PC-3 (cell line): Measurements from ENCODE around the gene TCL1B. TPM values are rescaled to one million over a fixed set of nuclear protein-coding genes. Genes with fewer than 3 reads are reported as not detected.

Source experiments
- ATAC-seq: fragments of 200-7000 bp; cut with Tn5 transposase; 2 replicates; pipeline ENCODE4 v1.9.1; 2020; ENCODE audit warnings: mild to moderate bottlenecking, moderate library complexity
- BruUV-seq: library from RNA; stranded (reverse); fragments of 400-500 nt; replicated peaks from 2 replicates; lab custom pipeline; 2021; lab: Mats Ljungman, UMichigan
- CTCF ChIA-PET: fragments of 300-600 bp; sonication (Branson Sonifier 250); formaldehyde crosslinking; loops from one replicate; lab custom pipeline; 2022; ENCODE audit warnings: antibody characterized with exemption; lab: Charles Lee
- POLR2A ChIA-PET: fragments of 300-600 bp; sonication (Branson Sonifier 250); formaldehyde crosslinking; loops from one replicate; lab custom pipeline; 2022; ENCODE audit warnings: antibody characterized with exemption; ENCODE audit not compliant: unreplicated experiment; lab: Charles Lee
- DNase-seq: peaks from one replicate; pipeline ENCODE4 v3.0.0-alpha.2; 2015
- H2AFZ ChIP-seq: fragments of 300-600 bp; sonication (generic); 2 replicates; pipeline ENCODE4 v1.6.0; 2016; ENCODE audit warnings: antibody characterized with exemption, low read length
- H3F3A ChIP-seq: fragments of 300-600 bp; sonication (generic); one replicate; pipeline ENCODE4 v1.6.0; 2017; ENCODE audit warnings: antibody characterized with exemption, low read length, control low read depth, mild to moderate bottlenecking; ENCODE audit not compliant: unreplicated experiment
- H3K27ac ChIP-seq: fragments of 300-600 bp; sonication (generic); 2 replicates; pipeline ENCODE4 v1.5.1; 2016; ENCODE audit warnings: mild to moderate bottlenecking, low read length
- H3K27me3 ChIP-seq: fragments of 300-600 bp; sonication (generic); 2 replicates; pipeline ENCODE4 v1.6.1; 2016; ENCODE audit warnings: low read length, mixed read lengths
- H3K36me3 ChIP-seq: fragments of 300-600 bp; sonication (generic); 2 replicates; pipeline ENCODE4 v1.6.1; 2016; ENCODE audit warnings: low read depth, mixed run types, low read length, mixed read lengths
- H3K4me1 ChIP-seq: fragments of 300-600 bp; sonication (generic); 2 replicates; pipeline ENCODE4 v1.5.1; 2016; ENCODE audit warnings: low read length; ENCODE audit not compliant: insufficient read depth
- H3K4me2 ChIP-seq: fragments of 300-600 bp; sonication (generic); 2 replicates; pipeline ENCODE4 v1.6.0; 2016; ENCODE audit warnings: low read length
- H3K4me3 ChIP-seq: fragments of 300-600 bp; sonication (generic); 2 replicates; pipeline ENCODE4 v1.5.1; 2016; ENCODE audit warnings: mild to moderate bottlenecking, low read length, mixed read lengths
- H3K79me2 ChIP-seq: fragments of 300-600 bp; sonication (generic); 2 replicates; pipeline ENCODE4 v1.6.1; 2017; ENCODE audit warnings: low read length, mixed read lengths
- H3K9ac ChIP-seq: fragments of 300-600 bp; sonication (generic); 2 replicates; pipeline ENCODE4 v1.6.0; 2016; ENCODE audit warnings: mild to moderate bottlenecking, low read length
- H3K9me2 ChIP-seq: fragments of 300-600 bp; sonication (generic); replicated peaks from 2 replicates; pipeline ENCODE4 v1.6.1; 2016; ENCODE audit warnings: mixed run types, low read length, mixed read lengths
- H3K9me3 ChIP-seq: fragments of 300-600 bp; sonication (generic); 2 replicates; pipeline ENCODE4 v1.6.1; 2016; ENCODE audit warnings: low read length, mixed read lengths
- H4K20me1 ChIP-seq: fragments of 300-600 bp; sonication (generic); 2 replicates; pipeline ENCODE4 v1.6.1; 2016; ENCODE audit warnings: low read length, mixed read lengths
- EZH2 ChIP-seq: fragments of 300-600 bp; sonication (generic); IDR thresholded peaks from one replicate; pipeline ENCODE4 v1.6.1; 2017; ENCODE audit warnings: antibody characterized with exemption, mild to moderate bottlenecking, low read length; ENCODE audit not compliant: unreplicated experiment
- EZH2phosphoT487 ChIP-seq: fragments of 300-600 bp; sonication (generic); IDR thresholded peaks from 2 replicates; pipeline ENCODE4 v1.6.1; 2018; ENCODE audit warnings: mild to moderate bottlenecking, antibody characterized with exemption, low read length, borderline replicate concordance
- intact Hi-C: fragments of 100-400 bp; cut with micrococcal nuclease; formaldehyde crosslinking; loops from 2 replicates; pipeline ENCODE4 v1.9.0; 2023
- total RNA-seq: library from RNA; depleted of rRNA; stranded (reverse); fragments of >200 nt; gene quantifications from 2 replicates; pipeline ENCODE4 v1.2.3, GENCODE V29; 2014
- TF ChIP-seq, protein P1 (sequence below): fragments of 300-600 bp; sonication (generic); conservative IDR thresholded peaks from 2 replicates; pipeline ENCODE4 v1.5.1; 2017; ENCODE audit warnings: antibody characterized with exemption, low read depth, mild to moderate bottlenecking, low read length

The TCL1B gene
- total RNA-seq, 1 experiment from 2014 or later: not detected

DNA sequence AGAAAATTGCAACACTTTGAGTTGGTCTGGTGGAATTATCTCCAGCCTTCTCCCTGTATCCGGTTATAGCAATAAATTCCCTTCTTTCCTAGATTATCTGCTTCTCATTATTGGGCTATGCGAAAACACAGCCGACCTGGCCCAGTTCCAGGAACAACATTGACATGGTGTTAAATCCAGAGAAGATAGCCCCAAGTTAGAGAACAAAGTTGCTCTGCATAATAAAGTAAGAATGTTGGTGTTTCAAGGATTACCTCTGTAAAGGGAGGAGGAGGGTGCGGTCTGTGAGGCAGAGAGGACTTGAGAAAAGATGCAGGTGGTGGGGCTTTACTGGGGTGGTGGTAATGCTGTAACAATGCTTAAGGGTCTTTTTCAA lies 15.6 kb downstream of the TCL1B start:
- intact Hi-C loops: no loop called here
- no TSS peak for BruUV-seq
- no peak for ATAC-seq
- TF ChIP-seq, protein P1, sequence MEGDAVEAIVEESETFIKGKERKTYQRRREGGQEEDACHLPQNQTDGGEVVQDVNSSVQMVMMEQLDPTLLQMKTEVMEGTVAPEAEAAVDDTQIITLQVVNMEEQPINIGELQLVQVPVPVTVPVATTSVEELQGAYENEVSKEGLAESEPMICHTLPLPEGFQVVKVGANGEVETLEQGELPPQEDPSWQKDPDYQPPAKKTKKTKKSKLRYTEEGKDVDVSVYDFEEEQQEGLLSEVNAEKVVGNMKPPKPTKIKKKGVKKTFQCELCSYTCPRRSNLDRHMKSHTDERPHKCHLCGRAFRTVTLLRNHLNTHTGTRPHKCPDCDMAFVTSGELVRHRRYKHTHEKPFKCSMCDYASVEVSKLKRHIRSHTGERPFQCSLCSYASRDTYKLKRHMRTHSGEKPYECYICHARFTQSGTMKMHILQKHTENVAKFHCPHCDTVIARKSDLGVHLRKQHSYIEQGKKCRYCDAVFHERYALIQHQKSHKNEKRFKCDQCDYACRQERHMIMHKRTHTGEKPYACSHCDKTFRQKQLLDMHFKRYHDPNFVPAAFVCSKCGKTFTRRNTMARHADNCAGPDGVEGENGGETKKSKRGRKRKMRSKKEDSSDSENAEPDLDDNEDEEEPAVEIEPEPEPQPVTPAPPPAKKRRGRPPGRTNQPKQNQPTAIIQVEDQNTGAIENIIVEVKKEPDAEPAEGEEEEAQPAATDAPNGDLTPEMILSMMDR: no peak
- TF ChIP-seq EZH2 (no peak), EZH2phosphoT487 (no peak)
- Histone ChIP-seq H2AFZ (no peak overlapping the region), H4K20me1 (no peaks in the 10 kb centered on the region), H3K9ac (no peak overlapping the region), H3K4me2 (no peak overlapping the region), H3K36me3 (no peaks in the 10 kb centered on the region), H3K4me1 (no peaks in the 10 kb centered on the region), H3F3A (no peaks in the 10 kb centered on the region), H3K79me2 (no peaks in the 10 kb centered on the region), H3K27ac (no peak overlapping the region), H3K27me3 (peaks cover 40% of the 10 kb centered on the region), H3K4me3 (no peak overlapping the region), H3K9me2 (no peaks in the 10 kb centered on the region), H3K9me3 (no peaks in the 10 kb centered on the region)
- ChIA-PET POLR2A (no interaction called here), CTCF (no interaction called here)
- DNase-seq: no peak

DNA sequence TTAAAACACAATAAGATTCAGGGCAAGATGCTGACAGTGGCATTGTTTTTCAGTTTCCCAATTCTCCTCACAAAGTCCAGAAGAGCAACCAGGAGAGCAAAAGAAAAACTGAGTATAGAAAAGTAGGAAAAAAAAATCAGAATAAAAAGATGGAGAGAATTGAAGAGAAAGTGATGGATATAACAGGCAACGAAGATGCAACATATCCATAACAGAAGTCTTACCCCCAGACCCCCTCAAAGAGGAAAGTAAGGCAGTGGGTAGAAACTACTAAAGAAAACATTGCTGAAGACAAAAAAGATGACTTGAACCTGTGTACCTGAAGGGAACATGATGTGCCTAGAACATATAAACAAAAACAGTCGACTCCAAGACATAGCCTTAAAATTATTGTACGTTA lies 17.1 kb downstream of the TCL1B start:
- Histone ChIP-seq H2AFZ (no peak overlapping the region), H3K9ac (no peak overlapping the region), H3K4me1 (no peaks in the 10 kb centered on the region), H4K20me1 (no peaks in the 10 kb centered on the region), H3F3A (no peaks in the 10 kb centered on the region), H3K4me3 (no peak overlapping the region), H3K27ac (no peak overlapping the region), H3K36me3 (no peaks in the 10 kb centered on the region), H3K79me2 (no peaks in the 10 kb centered on the region), H3K9me3 (no peaks in the 10 kb centered on the region), H3K9me2 (no peaks in the 10 kb centered on the region), H3K4me2 (no peak overlapping the region), H3K27me3 (peaks cover 33% of the 10 kb centered on the region)
- TF ChIP-seq EZH2phosphoT487: no peak
- no peak for TF ChIP-seq EZH2
- TF ChIP-seq, protein P1: no peak
- no peak for DNase-seq
- no peak for ATAC-seq
- POLR2A ChIA-PET: no interaction called here
- intact Hi-C loops: no loop called here
- no TSS peak for BruUV-seq
- CTCF ChIA-PET: no interaction called here

DNA sequence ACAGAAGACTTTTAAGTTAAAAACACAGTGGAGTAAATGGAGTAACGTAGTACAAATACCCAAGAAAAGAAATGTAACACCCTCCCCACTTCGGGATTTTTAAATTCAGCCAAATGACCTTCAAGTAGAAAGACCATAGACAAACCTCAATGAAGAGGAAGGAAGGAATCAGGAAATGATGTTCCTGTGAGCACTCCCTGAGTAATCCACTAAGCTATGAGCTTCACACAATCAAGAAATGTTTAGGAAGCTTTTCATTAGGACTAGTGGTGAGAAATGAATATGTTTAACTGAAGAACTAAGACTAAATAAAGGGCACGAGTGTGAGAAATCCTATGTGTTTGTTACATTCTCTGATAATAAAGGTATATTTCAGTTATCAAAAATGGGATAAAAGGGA lies 17.6 kb downstream of the TCL1B start:
- no peak for TF ChIP-seq EZH2phosphoT487
- TF ChIP-seq, protein P1: no peak
- TF ChIP-seq EZH2: no peak
- H3K9me3 ChIP-seq: no peaks in the 10 kb centered on the region
- no peaks in the 10 kb centered on the region for H3K79me2 ChIP-seq
- no peaks in the 10 kb centered on the region for H3K4me1 ChIP-seq
- H3K4me3 ChIP-seq: no peak overlapping the region
- POLR2A ChIA-PET: no interaction called here
- ATAC-seq: no peak
- no peak overlapping the region for H2AFZ ChIP-seq
- H3K9ac ChIP-seq: no peak overlapping the region
- no peak overlapping the region for H3K4me2 ChIP-seq
- no peaks in the 10 kb centered on the region for H3F3A ChIP-seq
- H4K20me1 ChIP-seq: no peaks in the 10 kb centered on the region
- H3K9me2 ChIP-seq: no peaks in the 10 kb centered on the region
- no TSS peak for BruUV-seq
- H3K36me3 ChIP-seq: no peaks in the 10 kb centered on the region
- H3K27ac ChIP-seq: no peak overlapping the region
- DNase-seq: no peak
- H3K27me3 ChIP-seq: peaks cover 36% of the 10 kb centered on the region
- CTCF ChIA-PET: no interaction called here
- intact Hi-C loops: no loop called here
